HG03196 (cell line): ENCODE results near the gene CATSPER3.

Source experiments
- ATAC-seq: cut with Tn5 transposase; IDR thresholded peaks from one replicate; pipeline ENCODE4 v1.9.1; 2021; ENCODE audit not compliant: unreplicated experiment

Gene CATSPER3

DNA sequence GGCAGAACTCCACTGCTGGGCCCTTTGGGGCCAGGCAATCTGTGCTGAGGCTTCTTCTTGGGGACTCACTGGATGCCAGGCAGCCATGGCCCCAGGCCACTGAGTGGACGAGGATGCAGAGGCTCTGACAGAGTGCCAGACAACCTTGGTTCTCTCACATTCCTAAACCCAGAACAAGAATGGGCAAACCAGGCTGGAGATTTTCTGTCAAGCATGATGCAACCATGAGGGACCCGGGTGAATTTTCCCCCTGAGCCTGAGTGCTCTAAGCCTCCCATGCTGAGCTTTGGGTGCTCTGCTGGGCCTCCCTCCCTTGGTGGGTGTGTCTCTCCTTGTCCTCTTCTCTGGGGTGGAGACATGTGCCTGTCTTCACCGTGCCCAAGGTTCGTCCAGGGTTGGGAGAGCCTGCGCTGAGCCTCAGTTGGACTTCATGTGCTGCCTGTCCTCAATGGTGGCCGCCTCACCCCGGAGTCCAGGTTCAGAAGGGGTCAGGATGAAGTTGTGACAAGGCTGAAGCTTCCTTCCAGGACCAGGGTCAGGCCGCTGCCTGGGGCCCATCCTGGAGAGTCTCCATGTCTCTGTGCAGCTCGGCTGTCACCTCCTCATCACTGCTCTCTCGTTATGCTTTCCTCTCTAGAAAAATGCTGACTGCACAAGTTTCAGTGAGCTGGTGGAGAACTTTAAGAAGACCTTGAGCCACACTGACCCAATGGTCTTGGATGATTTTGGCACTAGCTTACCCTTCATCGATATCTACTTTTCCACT is 42.2 kb downstream of the CATSPER3 start:
- ATAC-seq: no peak

DNA sequence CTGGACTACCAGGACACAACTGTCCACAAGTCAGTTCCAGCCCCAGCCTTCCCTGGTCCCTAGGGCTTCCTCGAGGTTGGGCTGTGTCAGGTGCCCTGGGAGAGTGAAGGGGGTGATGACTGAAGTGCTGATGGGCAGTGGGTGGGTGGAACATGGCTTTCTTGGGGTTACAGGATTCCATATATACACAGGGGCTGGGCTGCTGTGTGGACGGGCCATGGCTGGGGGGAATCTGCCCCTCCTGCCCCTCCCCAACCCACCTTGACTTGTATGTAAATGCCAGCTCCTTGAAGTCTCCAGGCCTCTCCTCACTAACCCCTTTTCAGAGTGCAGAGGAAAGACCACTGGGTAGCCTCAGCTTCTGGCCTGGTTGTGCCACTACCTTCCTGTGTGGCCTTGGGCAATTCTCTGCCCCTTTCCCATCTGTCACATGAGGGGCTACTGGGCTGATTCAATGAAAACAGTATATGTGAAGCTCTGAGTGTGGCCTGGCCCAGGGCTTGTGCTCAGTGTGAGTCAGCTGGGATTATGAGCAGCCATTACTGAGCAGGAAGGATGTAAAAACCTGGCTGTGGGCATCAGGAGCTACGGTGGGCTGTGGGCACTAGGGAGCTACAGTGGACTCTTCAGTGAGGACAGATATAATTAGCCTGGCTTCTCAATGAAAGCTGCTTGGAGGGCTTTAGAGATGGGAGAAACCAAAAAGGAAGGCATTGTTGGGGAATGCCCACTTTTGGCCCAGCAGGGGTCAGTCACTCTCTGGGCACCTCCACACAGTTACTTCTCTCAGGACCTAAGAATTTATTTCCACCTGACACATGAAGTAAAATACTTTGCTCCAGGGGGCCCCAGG is 43.0 kb downstream of the CATSPER3 start:
- no peak for ATAC-seq

DNA sequence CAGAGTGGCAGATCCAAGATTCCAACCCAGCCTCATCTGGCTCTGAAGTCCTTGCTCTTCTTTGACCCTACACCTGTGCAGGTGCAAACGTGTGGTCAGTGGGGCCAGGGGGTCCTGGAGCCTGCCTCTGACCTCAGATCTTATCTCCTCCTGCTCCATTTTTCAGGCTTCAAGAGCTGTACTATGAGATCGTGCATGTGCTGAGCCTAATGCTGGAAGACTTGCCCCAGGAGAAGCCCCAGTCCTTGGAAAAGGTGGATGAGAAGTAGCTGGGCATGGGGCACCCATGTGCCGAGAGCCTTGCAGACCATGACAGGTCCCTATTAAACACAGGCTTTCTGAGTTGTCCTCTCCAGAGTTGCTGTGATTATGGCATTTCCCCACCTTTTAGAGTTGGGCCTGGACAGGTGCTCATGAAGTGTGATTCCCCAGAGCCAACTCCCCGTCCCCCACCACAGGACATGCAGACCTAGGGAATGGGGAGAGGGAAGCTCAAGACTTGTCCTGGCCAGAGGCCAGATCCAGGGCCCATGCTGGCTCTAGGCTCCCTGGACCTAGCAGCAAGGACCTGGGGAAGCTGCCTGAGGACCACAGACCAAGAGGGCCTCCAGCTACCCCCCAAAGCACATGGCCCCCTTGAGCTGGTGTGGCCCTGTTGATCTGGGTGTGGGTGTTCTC is 43.8 kb downstream of the CATSPER3 start:
- ATAC-seq: no peak

DNA sequence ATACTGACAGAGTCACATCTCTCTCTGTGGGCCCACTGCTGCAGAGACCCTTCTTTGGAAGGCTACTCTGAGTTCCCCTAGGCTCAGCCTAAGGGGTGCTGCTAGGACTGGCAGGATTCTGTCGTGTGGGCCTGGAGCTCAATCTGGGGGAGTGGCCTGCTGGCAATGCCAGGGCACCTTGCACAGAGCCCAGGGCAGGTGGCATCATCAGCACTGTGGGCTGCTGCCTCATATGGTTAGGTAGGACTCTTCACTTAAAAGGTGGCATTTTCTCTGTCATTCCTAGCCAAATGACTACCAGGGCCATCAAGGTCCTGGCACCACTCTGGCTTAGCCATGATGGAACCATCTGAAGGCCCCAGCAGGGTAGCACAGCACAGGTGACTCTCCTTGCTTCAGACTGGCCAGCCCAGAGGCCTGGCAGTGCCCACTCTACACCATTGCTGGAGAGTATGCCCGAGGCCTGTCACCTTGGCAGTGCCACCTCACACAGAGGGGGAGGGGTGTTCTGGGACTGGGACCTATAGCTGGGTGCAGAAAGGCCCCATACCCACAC is 44.4 kb downstream of the CATSPER3 start:
- ATAC-seq: no peak

DNA sequence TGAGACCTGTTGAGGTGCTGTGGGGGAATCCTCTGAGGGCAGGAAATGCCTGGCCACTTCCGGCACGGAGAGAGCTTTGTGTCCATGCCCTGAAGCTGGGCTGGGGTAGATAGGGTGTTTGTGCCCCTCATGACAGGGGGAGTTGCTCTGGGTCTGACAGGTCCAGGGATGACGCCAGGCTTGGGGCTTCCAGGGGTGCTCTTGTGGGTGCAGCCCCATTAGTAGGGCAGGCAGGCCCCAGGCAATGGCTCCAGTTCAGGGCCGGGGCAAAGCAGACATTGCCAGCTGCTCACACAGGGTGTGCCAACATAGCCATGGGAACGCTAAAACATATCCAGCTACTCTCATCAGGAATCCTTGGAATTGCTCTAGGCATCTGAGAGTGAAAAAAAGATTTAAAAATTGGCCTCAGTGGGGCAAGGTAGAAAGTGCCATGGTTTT is 45.3 kb downstream of the CATSPER3 start:
- ATAC-seq: no peak

DNA sequence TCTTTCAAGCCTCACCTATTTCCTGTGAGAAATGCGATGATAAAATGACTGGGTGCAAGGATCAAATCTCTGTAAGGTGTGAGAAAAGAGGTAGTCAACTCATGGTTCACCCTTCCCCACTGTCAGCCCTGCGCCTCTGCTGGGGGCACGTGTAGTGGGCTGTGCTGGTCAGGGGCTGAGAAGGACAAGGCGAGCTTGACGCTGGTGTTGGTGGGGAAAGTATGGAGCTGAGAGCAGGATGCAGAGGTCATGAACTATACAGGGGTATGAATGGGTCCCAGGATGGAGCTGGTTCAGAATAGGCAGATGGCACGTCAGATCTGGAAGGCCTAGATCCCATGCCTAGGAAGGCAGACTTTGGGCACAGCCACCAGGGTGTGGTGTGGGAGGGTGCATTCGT is 45.7 kb downstream of the CATSPER3 start:
- no peak for ATAC-seq

DNA sequence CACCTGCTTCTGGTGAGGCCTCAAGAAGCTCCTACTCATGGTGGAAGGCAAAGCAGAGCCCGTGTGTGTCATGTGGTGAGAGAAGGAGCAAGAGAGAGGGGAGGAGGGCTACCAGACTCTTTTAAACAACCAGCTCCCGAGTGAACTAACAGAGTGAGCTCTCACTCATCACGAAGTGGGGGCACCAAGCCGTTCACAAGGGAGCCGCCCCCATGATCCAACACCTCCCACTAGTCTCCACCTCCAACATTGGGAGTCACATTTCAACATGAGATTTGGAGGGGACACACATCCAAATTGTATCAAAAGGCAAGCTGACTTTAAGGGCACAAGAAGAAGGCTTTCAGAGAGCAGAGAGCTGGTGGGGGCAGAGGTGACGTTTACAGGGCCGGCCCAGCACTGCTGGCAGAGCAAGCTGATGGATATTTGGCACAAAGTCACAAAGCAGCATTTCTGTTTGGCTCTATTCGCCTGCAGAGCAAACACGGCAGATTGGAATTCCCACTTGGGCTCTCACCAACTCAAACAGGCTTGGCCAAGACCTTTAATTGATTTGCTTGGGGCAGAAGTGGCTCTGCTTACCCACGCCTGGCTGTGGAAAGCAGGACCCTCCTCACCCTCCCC is 46.4 kb downstream of the CATSPER3 start:
- ATAC-seq: no peak

DNA sequence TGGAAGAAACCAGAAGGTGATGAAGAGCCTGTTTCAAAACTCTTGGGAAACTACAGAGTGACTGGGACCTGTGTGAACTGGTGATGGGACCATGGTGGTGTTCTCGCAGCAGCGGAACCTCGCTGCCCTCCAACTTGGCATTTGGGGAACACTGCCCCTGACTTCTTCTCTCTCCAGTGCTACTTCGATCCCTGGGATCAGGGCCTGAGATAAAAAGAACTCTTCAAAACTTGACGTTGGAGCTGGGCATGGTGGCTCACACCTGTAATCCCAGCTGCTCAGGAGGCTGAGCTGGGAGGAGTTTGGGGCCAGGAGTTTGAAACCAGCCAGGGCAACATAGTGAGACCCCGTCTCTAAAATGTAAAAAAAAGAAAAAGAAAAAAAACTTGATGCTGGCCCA is 48.2 kb downstream of the CATSPER3 start:
- no peak for ATAC-seq

DNA sequence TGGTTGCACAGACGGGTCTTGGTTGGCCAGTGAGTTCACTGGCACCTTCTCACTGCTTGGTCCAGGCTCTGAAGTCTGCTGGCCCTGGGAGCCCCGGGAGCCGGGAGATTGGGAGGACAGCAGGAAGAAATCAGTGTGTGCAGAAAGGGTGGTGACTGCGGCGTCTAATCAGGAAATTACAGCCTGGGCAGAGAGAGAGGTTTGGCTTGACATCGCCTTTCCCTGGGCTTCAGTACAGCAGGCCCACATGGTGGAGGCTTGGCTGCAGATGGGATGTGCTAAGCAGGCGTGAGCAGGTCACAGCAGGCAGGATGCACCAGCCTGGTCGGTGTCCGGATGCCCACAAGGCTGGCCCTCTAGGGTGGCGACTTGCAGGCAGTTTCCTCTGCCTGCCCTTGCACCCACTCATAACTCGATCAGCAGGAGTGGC is 49.2 kb downstream of the CATSPER3 start:
- ATAC-seq: no peak

DNA sequence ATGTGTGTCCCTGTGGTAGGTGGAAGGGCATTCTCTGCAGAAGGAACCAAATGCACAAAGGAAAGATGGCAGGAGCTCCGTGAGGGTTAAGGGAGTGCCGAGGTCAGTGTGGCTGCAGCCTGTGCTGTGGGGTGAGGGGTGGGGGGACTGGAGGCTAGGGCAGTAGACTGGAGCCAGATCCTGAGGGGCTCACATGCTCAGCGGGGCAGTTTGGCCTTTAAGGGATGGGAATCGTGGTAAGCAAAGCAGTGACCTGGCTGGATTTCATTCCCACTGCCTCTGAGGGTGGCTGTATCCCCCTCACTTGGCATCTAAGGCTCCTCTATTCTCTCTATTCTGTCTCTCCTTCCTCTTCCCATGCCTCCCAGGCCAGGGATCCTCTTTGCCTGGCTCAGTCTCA is 50.8 kb downstream of the CATSPER3 start:
- no peak for ATAC-seq

DNA sequence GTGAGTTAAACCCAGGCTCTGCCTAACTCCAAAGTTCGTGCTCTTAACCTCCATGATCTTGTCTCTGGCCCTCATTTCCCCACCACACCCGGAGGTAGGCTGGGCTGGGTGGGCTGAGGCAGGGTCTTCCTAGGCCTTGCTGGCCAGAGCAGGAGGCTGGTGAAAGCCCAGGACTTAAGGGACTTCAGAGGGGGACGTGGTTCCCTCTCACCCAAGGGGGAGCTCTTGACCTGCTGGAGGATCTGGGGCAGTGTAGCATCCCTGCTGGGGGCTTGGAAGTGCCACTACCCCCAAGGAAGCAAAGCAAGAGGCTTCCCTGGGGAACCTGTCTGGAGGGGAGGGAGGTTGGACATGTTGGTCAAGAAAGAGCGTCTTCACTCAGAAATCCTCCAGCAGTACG is 51.6 kb downstream of the CATSPER3 start:
- no peak for ATAC-seq

DNA sequence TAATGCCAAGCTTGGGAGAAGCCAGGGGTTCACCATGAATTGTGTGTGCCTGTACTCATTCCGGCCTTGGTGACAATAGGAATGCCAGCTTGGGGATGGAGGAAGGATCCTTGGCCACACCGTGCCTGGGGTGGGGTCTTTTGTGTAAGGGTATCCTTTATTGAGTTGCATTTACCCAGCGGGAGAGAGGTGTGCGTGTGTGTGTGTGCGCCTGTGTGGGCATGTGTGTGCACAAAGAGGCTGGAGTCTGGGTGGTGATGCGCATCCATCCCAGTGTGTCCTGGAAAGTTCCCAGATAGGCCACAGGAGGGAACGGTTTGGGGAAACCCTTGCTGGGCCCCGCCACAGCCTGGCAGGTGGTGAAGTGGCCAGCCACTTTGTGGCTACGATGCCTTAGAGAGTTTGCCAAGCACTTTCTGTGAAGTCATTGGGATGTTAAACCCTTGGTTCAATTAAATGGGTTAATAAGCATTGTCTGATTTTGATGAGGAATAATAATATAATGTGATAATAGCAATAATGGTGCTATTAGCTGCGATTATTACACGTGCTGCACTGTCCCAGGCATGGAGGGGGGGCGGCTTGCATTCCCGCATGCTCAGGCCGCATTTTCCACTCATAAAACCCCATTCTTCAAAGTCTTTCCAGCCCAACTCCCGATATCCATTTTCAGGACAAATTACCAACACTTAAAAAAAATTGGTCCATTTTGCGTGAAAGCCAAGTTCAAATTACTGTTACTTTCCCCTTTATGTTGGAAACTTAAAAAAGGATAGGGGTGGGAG is 52.6 kb downstream of the CATSPER3 start:
- ATAC-seq: no peak

DNA sequence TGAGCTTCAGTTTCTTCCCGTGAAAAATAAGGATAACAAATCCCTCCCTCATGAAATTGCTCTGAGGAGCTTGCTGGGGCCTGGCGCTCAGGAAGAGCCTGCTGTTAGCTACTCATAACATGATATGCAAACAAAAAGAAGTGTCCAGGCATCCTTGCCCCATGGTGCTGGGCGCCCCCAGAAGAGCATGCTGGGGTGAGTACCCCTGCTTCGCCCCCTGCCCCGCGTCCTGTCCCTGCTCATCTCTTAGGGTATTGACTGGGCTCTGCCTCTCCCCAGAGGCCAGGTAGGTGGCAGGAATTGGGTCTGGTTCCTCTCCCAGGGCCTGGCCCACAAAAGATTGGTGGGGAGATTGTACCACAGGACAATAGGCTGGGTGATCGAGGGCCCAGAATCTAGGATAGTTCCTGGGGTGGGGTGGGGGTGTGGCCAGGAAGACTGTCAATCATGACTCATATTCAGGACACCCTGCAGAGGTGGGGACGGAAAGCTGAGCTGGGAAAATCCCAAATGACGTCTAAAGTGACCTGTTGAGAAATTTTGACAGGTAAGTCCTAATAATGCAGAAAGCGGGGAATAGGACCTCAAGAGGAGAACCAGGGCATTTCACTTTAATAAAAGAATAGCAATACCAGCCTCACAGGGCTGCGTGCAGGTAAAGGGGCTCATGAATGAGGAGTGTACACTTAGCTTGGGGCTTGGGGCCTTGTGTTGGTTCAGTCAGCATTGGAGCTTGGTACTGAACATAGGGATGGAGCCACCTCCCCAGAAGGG is 57.4 kb downstream of the CATSPER3 start:
- no peak for ATAC-seq

DNA sequence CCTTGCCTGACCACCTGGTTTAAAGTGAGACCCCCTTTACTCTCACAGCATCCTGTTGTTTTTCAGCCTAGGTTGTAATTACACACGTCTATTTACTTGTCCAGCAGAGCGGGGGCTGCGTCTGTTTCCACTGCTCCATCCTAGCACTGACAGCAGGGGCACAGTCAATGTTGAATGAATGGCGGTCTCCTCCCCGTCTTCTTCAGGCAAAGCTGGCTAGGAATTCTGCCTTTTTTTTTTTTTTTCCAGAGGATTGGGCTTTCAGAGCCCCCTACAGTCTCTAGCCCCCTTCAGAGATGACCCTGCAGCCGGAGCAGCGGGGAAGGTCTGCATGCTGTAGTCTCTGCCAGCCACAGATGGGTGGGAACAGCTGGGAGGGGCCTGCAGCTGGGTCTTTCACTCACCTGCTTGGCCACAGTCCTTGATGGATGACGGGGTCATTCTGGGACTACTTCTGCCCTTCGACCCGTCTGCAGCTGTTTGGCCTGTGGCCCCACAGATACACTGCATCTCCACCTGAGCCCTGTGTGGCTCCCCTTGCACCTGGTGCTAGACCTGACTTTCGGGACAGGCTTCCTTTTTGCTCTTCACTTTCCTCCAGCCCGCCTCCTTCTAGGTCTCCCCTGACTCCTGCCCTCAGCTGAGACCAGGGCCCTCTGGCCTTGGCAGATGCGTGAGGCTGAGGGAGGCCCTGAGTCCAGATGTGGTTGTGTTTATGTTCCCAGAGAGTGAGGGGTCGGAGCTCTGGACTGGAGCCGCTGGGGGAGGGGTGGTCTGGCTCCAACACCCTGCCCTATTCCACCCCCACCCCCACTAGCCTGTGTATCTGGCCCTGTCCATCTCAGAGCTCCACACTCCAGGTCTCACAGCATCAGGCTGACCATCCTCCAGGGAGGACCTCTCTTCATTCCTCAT is 58.3 kb downstream of the CATSPER3 start:
- ATAC-seq: no peak

DNA sequence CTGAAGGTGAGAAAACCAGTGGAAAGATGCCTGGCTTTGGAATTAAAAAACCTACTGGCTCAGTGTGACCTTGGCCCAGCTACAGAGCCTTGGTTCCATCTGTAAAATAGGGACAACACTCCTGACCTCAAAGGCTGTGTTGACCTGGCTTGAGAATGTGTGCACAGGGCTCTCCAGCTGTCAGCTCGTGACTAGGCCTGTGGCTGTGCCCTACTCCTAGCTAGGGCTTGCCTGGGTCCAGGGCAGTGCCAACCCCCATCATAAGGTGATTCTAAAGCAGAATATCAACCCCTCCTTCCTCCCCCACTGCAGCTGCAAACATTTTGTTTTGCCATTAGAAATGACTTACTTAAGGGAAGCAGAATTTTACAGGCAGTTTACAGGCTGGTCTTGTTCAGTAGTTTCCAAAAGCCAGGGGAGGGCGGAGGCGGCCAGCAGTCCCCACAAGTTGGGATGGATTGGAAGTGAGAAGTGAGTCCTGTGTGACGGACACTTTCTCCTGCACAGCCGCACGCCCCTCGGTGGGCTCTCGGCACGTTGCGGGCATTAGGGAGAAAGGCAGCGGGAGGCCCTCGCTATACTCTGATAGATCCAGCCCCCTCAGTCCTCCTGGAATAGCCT is 59.0 kb downstream of the CATSPER3 start:
- no peak for ATAC-seq

DNA sequence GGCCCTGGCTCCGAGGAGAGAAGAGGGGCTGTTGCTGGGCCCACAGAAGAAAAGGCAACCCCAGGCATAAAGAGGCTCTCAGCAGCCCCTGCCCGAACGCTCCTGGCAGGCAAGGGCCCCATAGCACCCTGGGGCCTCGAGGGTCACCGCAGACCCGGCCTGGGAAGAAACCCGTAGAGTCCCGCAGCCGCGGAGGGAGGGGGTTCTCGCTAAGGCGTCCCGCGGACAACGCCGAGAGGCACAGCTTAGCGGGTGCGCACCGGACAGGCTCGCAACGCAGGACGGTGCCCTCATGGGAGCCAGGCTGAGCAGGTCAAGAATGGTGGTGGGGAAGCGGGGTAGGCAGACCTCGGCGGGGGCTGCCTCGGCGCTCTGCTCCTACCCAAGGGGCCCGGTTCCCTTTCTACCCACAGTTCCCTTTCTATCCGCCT is 59.6 kb downstream of the CATSPER3 start:
- no peak for ATAC-seq

DNA sequence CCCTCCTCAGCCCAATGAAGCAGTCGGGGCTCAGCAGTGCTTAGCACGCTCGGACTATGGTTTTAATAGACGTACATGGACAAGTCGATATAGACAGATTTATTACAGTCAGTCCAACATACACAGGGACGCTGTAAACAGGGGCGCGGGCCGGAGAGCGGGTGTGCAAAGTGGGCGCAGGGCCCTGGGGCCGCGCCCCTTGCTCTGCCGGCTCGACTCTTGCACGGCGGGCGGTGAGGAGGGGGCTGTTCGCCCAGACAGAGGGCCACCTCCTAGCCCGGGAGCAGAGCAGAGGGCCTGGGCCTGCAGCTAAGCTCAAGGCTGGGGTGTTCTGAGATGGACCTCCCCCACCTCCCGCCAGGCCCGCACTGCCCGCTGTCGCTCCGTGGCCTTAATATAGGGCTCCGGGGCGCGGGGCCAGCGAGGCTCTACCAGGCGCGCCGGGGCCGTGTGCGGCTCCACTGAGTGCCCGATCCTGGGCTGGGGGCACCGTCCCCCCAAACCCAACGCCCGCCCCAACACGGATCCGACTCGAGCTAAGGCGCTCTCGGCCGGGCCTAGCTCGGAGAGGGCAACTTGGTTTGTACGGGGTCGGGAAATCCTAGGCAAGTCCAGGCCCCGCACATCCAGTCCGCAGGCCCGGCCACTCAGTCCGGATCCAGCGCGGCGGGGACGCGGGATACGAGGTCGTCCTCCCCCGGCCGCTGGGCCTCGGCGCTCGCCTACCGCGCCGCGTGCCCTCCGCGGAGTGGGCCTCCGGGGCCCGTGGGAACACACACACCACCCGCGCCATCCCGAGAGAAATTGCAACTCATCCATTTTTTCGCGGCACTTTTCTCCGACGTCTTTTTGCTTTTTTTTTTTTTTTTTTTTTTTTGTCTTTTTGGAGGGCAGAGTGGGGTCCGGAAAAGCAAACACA is 60.2 kb downstream of the CATSPER3 start:
- ATAC-seq: no peak
